Lower leg skin (tissue), 3 donors: ENCODE measurements around the gene TBL3.

ENCODE experiments used
- POLR2A ChIP-seq, 2 donors: fragments of 450-650 bp; IDR thresholded peaks; one replicate each; pipeline ENCODE4 v1.6.1; 2016 to 2017; ENCODE audit warnings: antibody characterized with exemption in 2 of 2, mild to moderate bottlenecking in 1 of 2, moderate library complexity in 1 of 2
- TF ChIP-seq, protein P1 (sequence below), 3 donors: fragments of 450-650 bp; IDR thresholded peaks; one replicate each; pipeline ENCODE4 v1.5.1; 2016; ENCODE audit warnings: antibody characterized with exemption in 3 of 3, mild to moderate bottlenecking in 3 of 3, moderate library complexity in 2 of 3

DNA sequence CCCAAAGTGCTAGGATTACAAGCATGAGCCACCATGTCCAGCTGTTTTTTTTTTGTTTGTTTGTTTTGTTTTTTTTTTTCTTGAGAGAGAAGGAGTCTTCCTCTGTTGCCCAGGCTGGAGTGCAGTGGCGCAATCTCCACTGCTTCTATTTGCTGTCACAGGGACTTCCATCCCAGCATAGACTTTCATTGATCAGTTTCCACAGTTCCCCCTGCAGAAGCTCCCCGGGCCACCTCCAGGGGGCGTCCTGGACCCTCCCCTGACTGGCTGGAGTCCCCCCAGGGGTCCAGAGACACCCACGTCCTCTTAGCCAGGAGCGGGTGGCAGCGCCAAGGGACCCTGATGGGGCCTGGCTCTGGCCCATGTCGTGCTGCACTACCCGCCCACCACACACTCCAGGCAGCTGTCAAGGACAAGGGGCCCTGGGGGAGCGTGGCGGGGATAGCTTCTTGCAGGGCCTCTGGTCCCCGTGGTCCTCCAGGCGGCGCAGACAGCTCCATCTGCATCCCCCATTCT lies 44.6 kb downstream of the TBL3 start:
- TF ChIP-seq, protein P1, sequence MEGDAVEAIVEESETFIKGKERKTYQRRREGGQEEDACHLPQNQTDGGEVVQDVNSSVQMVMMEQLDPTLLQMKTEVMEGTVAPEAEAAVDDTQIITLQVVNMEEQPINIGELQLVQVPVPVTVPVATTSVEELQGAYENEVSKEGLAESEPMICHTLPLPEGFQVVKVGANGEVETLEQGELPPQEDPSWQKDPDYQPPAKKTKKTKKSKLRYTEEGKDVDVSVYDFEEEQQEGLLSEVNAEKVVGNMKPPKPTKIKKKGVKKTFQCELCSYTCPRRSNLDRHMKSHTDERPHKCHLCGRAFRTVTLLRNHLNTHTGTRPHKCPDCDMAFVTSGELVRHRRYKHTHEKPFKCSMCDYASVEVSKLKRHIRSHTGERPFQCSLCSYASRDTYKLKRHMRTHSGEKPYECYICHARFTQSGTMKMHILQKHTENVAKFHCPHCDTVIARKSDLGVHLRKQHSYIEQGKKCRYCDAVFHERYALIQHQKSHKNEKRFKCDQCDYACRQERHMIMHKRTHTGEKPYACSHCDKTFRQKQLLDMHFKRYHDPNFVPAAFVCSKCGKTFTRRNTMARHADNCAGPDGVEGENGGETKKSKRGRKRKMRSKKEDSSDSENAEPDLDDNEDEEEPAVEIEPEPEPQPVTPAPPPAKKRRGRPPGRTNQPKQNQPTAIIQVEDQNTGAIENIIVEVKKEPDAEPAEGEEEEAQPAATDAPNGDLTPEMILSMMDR (IDR thresholded peaks at IDR 0.05): no peak
- TF ChIP-seq POLR2A (IDR thresholded peaks at IDR 0.05): no peak
